ENCODE results near the gene ANKRD42. TPM values are rescaled to one million over a fixed set of nuclear protein-coding genes. Genes with fewer than 3 reads are reported as not detected.

The ANKRD42 gene
- total and polyA plus RNA-seq, 4 experiments from 2014 or later, result 3.9 to 12.4 (median 6.6) TPM

DNA sequence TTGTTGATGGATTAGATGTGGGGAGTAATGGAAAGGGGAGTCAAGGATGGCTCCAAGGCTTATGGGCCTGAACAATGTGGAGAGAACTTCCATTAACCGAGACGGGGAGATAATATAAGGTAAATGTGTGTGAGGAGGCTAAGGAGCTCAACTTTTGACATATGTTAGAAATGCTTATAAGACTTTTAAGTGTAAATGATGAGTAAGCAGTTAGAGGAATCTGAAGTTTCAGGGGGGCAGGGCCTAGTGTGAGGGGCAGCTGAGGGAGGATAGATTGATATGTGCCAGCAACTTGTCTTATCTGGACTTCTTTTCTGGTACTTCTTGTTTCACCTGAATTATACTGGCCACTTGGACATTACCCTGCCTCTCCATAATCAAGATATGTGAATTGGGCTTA, 29.9 kb downstream of the ANKRD42 start:
- Histone ChIP-seq H3K27ac (ENCODE audit: low read depth, low read length) (no peak overlapping the region), H3K9me3 (ENCODE audit: control insufficient read depth in 1 of 2, low read length in 2 of 2) (no peaks in the 10 kb centered on the region), H3K36me3 (ENCODE audit: insufficient read depth, low read length) (no peaks in the 10 kb centered on the region), H3K27me3 (ENCODE audit: insufficient read depth, low read length) (no peaks in the 10 kb centered on the region), H3K4me3 (ENCODE audit: low read length in 2 of 2) (no peak overlapping the region), H3K4me1 (ENCODE audit: insufficient read depth, low read length) (no peaks in the 10 kb centered on the region)
- no peaks in the 10 kb centered on the region for H3K36me3 Mint-ChIP-seq
- no peak overlapping the region for H3K27ac Mint-ChIP-seq
- DNase-seq, result no peak
- H3K27me3 Mint-ChIP-seq, result no peaks in the 10 kb centered on the region
- no peaks in the 10 kb centered on the region for H3K4me1 Mint-ChIP-seq
- CTCF ChIA-PET (ENCODE audit: partially characterized antibody), result interaction anchor here (1.0 to 2.3 kb wide), 2 partner anchors 25 to 26 kb away, joined by 3 to 7 read pairs; no protein-coding TSS in a partner anchor
- POLR2A ChIA-PET (ENCODE audit: partially characterized antibody), result interaction anchor here (0.6 kb wide), 1 partner anchor 16 kb away, joined by 3 read pairs; no protein-coding TSS in a partner anchor
- intact Hi-C loops (cut with micrococcal nuclease), result no loop called here
- H3K9me3 Mint-ChIP-seq, result no peaks in the 10 kb centered on the region
- no peak overlapping the region for H3K4me3 Mint-ChIP-seq

DNA sequence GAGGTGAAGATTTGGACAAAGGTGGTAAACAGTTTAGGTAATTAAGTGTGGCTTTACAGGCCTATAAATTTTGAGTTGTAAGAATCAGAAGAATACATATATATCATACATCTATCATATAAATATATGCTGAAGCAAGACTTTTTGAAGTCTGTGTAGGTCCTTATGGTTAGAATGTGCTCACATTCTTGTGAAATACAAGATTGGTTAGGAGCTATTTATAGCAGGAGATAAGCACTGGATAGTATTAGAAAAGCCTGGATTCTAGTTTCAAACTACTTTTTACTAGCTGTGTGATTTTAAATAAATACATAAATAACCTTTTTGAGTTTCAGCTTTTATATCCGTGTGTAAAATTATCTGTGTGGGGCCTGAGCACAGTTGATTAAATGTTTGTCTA, 42.3 kb downstream of the ANKRD42 start:
- CTCF ChIA-PET (ENCODE audit: partially characterized antibody), result interaction anchor here (0.6 to 1.7 kb wide), 3 partner anchors 11 to 326 kb away, joined by 3 to 10 read pairs (median 3); no protein-coding TSS in a partner anchor
- no peak overlapping the region for H3K27ac Mint-ChIP-seq

DNA sequence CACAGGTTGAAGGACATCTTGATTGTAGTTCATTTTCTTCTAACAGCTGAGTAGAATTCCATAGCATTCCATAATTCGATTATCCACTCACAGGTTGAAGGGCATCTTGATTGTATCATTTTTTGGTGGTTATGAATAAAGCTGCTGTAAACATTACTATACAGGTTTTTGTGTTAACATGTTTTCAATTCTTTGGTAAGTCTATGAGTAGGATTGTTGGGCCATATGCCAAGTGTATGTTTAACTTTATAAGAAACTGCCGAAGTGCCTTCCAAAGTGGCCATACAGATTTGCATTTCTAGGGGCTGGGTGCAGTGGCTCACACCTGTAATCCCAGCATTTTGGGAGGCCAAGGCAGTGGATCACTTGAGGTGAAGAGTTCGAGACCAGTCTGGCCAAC, 44.6 kb downstream of the ANKRD42 start:
- Histone ChIP-seq H3K4me1 (ENCODE audit: insufficient read depth, low read length) (no peaks in the 10 kb centered on the region), H3K27ac (ENCODE audit: low read depth, low read length) (no peak overlapping the region), H3K36me3 (ENCODE audit: insufficient read depth, low read length) (no peaks in the 10 kb centered on the region), H3K4me3 (ENCODE audit: low read length in 2 of 2) (no peak overlapping the region), H3K27me3 (ENCODE audit: insufficient read depth, low read length) (no peaks in the 10 kb centered on the region), H3K9me3 (ENCODE audit: control insufficient read depth in 1 of 2, low read length in 2 of 2) (no peaks in the 10 kb centered on the region)
- no peaks in the 10 kb centered on the region for H3K27me3 Mint-ChIP-seq
- H3K27ac Mint-ChIP-seq, result no peak overlapping the region
- H3K36me3 Mint-ChIP-seq, result peaks cover 2 to 3% of the 10 kb centered on the region in 2 donors
- POLR2A ChIA-PET (ENCODE audit: partially characterized antibody), result no interaction called here
- no peak for DNase-seq
- H3K4me1 Mint-ChIP-seq, result no peaks in the 10 kb centered on the region
- intact Hi-C loops (cut with micrococcal nuclease), result no loop called here
- peaks cover 0 to 2% (median 0%) of the 10 kb centered on the region in 8 donors for H3K9me3 Mint-ChIP-seq
- no peak overlapping the region for H3K4me3 Mint-ChIP-seq
- CTCF ChIA-PET (ENCODE audit: partially characterized antibody), result interaction anchor here (0.6 to 1.8 kb wide), 2 partner anchors 15 to 78 kb away, joined by 4 to 5 read pairs; no protein-coding TSS in a partner anchor

More for the DNA sequence above, 42.3 kb downstream of the ANKRD42 start:
- H3K4me3 ChIP-seq (ENCODE audit: low read length in 2 of 2), result no peak overlapping the region
- Mint-ChIP-seq H3K36me3 (no peaks in the 10 kb centered on the region), H3K4me3 (no peak overlapping the region), H3K4me1 (no peaks in the 10 kb centered on the region), H3K9me3 (peaks cover 0 to 2% (median 0%) of the 10 kb centered on the region in 8 donors), H3K27me3 (no peaks in the 10 kb centered on the region)
- POLR2A ChIA-PET (ENCODE audit: partially characterized antibody), result no interaction called here
- no peaks in the 10 kb centered on the region for H3K27me3 ChIP-seq (ENCODE audit: insufficient read depth, low read length)
- no peak for DNase-seq
- H3K27ac ChIP-seq (ENCODE audit: low read depth, low read length), result no peak overlapping the region
- H3K36me3 ChIP-seq (ENCODE audit: insufficient read depth, low read length), result no peaks in the 10 kb centered on the region
- H3K9me3 ChIP-seq (ENCODE audit: control insufficient read depth in 1 of 2, low read length in 2 of 2), result no peaks in the 10 kb centered on the region
- no peaks in the 10 kb centered on the region for H3K4me1 ChIP-seq (ENCODE audit: insufficient read depth, low read length)
- intact Hi-C loops (cut with micrococcal nuclease), result no loop called here

DNA sequence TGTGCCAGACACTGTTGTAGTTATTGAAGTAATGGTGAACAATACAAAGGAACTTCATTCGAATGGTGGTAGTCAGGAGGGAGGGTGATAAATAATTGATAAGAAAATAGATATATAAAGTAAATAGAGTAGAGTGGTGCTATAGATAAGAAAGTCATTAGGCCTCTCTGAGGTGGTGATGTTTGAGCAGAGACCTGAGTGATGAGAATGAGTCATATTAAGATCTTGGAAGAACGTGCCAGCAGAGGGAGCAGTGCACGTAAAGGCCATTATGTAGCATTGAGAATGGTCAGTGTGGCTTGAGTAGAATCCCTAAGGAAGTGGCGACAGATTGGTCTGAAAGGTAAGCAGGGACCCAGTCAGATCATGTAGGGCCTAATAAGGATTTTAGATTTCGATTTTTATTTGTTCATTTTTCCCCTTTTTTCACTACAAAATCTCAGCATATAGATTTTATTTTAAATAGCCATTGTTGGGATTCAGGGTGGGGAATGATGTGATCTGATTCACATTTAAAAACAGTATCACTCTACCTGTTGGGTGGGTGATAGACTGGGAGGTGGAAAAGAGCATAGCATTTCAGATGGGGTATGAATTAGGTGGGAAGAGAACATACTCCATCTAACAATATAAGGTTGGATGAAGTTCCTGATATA, 47.9 kb downstream of the ANKRD42 start:
- H3K27ac Mint-ChIP-seq, result no peak overlapping the region
- CTCF ChIA-PET (ENCODE audit: partially characterized antibody), result interaction anchor here (1.0 kb wide), 1 partner anchor 9 kb away, joined by 5 read pairs; no protein-coding TSS in a partner anchor

DNA sequence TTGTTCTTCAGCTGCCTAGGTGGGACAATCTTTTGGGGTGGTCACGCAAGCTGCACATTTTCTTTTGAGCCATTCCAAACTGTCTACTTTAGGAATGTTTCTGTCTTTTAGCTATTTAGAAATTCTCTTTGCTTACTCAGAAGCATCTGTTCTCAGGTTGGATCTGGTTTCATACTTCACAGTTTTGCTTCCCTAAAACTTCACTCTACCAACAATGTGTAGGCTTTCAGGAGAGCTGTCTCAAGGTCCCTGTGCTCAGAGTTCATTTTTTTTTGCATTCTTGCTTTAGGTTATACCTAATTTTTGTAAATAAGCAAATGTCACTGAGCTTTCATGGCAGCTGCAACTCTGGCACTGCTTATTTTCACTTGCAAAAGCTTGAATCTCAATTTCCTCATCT, 55.9 kb downstream of the ANKRD42 start:
- Mint-ChIP-seq H3K9me3 (no peaks in the 10 kb centered on the region), H3K4me1 (peaks cover 0 to 4% (median 2%) of the 10 kb centered on the region in 4 donors), H3K36me3 (peaks cover 0 to 2% of the 10 kb centered on the region in 2 donors), H3K27me3 (no peaks in the 10 kb centered on the region), H3K4me3 (no peak overlapping the region), H3K27ac (no peak overlapping the region)
- no peaks in the 10 kb centered on the region for H3K27me3 ChIP-seq (ENCODE audit: insufficient read depth, low read length)
- H3K4me1 ChIP-seq (ENCODE audit: insufficient read depth, low read length), result no peaks in the 10 kb centered on the region
- no peaks in the 10 kb centered on the region for H3K9me3 ChIP-seq (ENCODE audit: control insufficient read depth in 1 of 2, low read length in 2 of 2)
- ChIA-PET POLR2A (ENCODE audit: partially characterized antibody) (interaction anchor here (0.9 to 1.9 kb wide), 6 partner anchors 36 to 349 kb away, joined by 3 to 11 read pairs (median 4); partner anchors contain the start of genes ANKRD42, CCDC90B, DDIAS and PCF11), CTCF (ENCODE audit: partially characterized antibody) (interaction anchor here (0.6 to 6.2 kb wide), 41 partner anchors 8 to 532 kb away, joined by 3 to 93 read pairs (median 5); partner anchors contain the start of genes ANKRD42, CCDC90B, DDIAS and PRCP)
- H3K4me3 ChIP-seq (ENCODE audit: low read length in 2 of 2), result no peak overlapping the region
- H3K36me3 ChIP-seq (ENCODE audit: insufficient read depth, low read length), result no peaks in the 10 kb centered on the region
- DNase-seq, result no peak
- H3K27ac ChIP-seq (ENCODE audit: low read depth, low read length), result no peak overlapping the region
- intact Hi-C loops (cut with micrococcal nuclease), result loop anchor here (1.0 kb wide), 1 partner anchor 531 kb away; no protein-coding TSS in a partner anchor

More for the DNA sequence above, 47.9 kb downstream of the ANKRD42 start:
- peak in 1 of 5 donors; percentile 1 for DNase-seq
- H3K36me3 Mint-ChIP-seq, result peaks cover 3 to 4% of the 10 kb centered on the region in 2 donors
- Histone ChIP-seq H3K4me1 (ENCODE audit: insufficient read depth, low read length) (no peaks in the 10 kb centered on the region), H3K4me3 (ENCODE audit: low read length in 2 of 2) (no peak overlapping the region), H3K27ac (ENCODE audit: low read depth, low read length) (no peak overlapping the region), H3K9me3 (ENCODE audit: control insufficient read depth in 1 of 2, low read length in 2 of 2) (no peaks in the 10 kb centered on the region), H3K36me3 (ENCODE audit: insufficient read depth, low read length) (no peaks in the 10 kb centered on the region), H3K27me3 (ENCODE audit: insufficient read depth, low read length) (no peaks in the 10 kb centered on the region)
- intact Hi-C loops (cut with micrococcal nuclease), result no loop called here
- no peaks in the 10 kb centered on the region for H3K4me1 Mint-ChIP-seq
- H3K9me3 Mint-ChIP-seq, result no peaks in the 10 kb centered on the region
- no peaks in the 10 kb centered on the region for H3K27me3 Mint-ChIP-seq
- POLR2A ChIA-PET (ENCODE audit: partially characterized antibody), result no interaction called here
- no peak overlapping the region for H3K4me3 Mint-ChIP-seq

DNA sequence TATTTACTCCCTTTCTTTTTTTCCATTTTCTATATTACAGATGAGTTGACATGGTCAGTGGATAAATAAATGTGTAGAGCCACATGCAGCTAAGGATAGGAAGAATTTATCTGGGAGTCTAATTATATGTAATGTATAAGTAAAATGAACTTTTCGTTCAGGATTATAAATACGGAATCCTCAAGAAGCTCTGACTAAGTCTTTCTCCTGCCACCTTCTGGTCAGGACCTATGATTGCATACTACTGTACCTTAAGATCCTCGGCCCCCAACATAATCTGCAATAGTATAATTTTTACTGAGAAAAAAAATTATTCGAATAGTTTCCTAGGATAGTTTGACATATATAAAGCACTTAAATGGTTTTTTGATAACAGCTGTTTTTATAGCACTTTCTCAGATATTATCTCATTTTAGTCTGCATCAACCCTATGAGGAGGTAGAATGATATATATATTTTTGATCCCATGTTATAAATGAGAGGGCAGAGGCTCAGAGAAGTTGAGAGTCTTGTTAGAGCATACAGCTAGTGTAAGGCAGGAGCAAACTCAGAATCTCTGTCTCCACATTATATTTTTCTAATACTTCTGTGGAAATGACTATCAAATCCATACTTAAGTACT, 56.6 kb downstream of the ANKRD42 start:
- Histone ChIP-seq H3K4me1 (ENCODE audit: insufficient read depth, low read length) (no peaks in the 10 kb centered on the region), H3K27ac (ENCODE audit: low read depth, low read length) (no peak overlapping the region), H3K9me3 (ENCODE audit: control insufficient read depth in 1 of 2, low read length in 2 of 2) (no peaks in the 10 kb centered on the region), H3K36me3 (ENCODE audit: insufficient read depth, low read length) (no peaks in the 10 kb centered on the region), H3K27me3 (ENCODE audit: insufficient read depth, low read length) (no peaks in the 10 kb centered on the region), H3K4me3 (ENCODE audit: low read length in 2 of 2) (no peak overlapping the region)
- DNase-seq, result peak in 4 of 5 donors; percentile 28 to 43 (median 38)
- Mint-ChIP-seq H3K27ac (no peak overlapping the region), H3K9me3 (no peaks in the 10 kb centered on the region), H3K4me3 (no peak overlapping the region), H3K27me3 (no peaks in the 10 kb centered on the region), H3K4me1 (peaks cover 0 to 4% (median 2%) of the 10 kb centered on the region in 4 donors), H3K36me3 (peaks cover 0 to 3% of the 10 kb centered on the region in 2 donors)
- CTCF ChIA-PET (ENCODE audit: partially characterized antibody), result interaction anchor here (0.7 to 6.2 kb wide), 49 partner anchors 8 to 532 kb away, joined by 3 to 93 read pairs (median 5); partner anchors contain the start of genes ANKRD42, CCDC90B, DDIAS and PRCP
- intact Hi-C loops (cut with micrococcal nuclease), result loop anchor here (1.0 kb wide), 5 partner anchors 91 to 532 kb away; no protein-coding TSS in a partner anchor
- POLR2A ChIA-PET (ENCODE audit: partially characterized antibody), result interaction anchor here (0.9 to 1.9 kb wide), 6 partner anchors 36 to 350 kb away, joined by 3 to 11 read pairs (median 4); partner anchors contain the start of genes ANKRD42, CCDC90B, DDIAS and PCF11

DNA sequence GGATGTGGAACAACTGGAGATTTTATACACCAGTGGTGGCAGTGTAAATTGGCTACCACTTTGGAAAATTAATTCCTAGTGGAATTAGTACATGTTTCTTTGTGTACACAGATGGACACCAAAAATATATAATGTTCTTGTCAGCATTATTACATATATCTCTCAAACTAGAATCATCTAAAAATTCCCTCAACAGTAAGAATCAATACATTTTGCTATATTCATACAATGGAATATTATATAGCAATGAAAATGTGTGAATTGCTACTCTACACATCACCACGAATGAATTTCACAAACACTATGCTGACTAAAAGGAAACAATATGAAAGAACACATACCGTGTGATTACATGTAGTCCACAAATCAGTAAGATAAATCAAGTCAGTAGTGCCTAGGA, 58.8 kb downstream of the ANKRD42 start:
- peaks cover 0 to 9% of the 10 kb centered on the region in 2 donors for H3K36me3 Mint-ChIP-seq
- ChIA-PET CTCF (ENCODE audit: partially characterized antibody) (interaction anchor here (1.3 kb wide), 1 partner anchor 24 kb away, joined by 3 read pairs; no protein-coding TSS in a partner anchor), POLR2A (ENCODE audit: partially characterized antibody) (no interaction called here)
- no peak overlapping the region for H3K4me3 Mint-ChIP-seq
- Histone ChIP-seq H3K27me3 (ENCODE audit: insufficient read depth, low read length) (no peaks in the 10 kb centered on the region), H3K9me3 (ENCODE audit: control insufficient read depth in 1 of 2, low read length in 2 of 2) (no peaks in the 10 kb centered on the region), H3K36me3 (ENCODE audit: insufficient read depth, low read length) (no peaks in the 10 kb centered on the region), H3K27ac (ENCODE audit: low read depth, low read length) (no peak overlapping the region), H3K4me3 (ENCODE audit: low read length in 2 of 2) (no peak overlapping the region), H3K4me1 (ENCODE audit: insufficient read depth, low read length) (no peaks in the 10 kb centered on the region)
- no peak for DNase-seq
- intact Hi-C loops (cut with micrococcal nuclease), result no loop called here
- H3K9me3 Mint-ChIP-seq, result no peaks in the 10 kb centered on the region
- no peak overlapping the region for H3K27ac Mint-ChIP-seq
- H3K4me1 Mint-ChIP-seq, result peaks cover 0 to 4% (median 2%) of the 10 kb centered on the region in 4 donors
- no peaks in the 10 kb centered on the region for H3K27me3 Mint-ChIP-seq

Data from CD4-positive, alpha-beta memory T cell (primary cell).